Measurements from ENCODE around the gene AVPR2. TPM values are rescaled to one million over a fixed set of nuclear protein-coding genes. Genes with fewer than 3 reads are reported as not detected.

AVPR2 gene
- total RNA-seq, 1 experiment from 2014 or later: not detected

GRCh38 chrX:153929576-153929975, 25.1 kb downstream of the AVPR2 start:
- TF ChIP-seq, protein P1, sequence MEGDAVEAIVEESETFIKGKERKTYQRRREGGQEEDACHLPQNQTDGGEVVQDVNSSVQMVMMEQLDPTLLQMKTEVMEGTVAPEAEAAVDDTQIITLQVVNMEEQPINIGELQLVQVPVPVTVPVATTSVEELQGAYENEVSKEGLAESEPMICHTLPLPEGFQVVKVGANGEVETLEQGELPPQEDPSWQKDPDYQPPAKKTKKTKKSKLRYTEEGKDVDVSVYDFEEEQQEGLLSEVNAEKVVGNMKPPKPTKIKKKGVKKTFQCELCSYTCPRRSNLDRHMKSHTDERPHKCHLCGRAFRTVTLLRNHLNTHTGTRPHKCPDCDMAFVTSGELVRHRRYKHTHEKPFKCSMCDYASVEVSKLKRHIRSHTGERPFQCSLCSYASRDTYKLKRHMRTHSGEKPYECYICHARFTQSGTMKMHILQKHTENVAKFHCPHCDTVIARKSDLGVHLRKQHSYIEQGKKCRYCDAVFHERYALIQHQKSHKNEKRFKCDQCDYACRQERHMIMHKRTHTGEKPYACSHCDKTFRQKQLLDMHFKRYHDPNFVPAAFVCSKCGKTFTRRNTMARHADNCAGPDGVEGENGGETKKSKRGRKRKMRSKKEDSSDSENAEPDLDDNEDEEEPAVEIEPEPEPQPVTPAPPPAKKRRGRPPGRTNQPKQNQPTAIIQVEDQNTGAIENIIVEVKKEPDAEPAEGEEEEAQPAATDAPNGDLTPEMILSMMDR (IDR thresholded peaks at IDR 0.05; ENCODE audit: insufficient read depth in 1 of 2, low read depth in 1 of 2, low read length in 1 of 2, severe bottlenecking in 1 of 2, unreplicated experiment in 1 of 2): no peak
- no peak for DNase-seq
- H3K4me3 Mint-ChIP-seq (ENCODE audit: unreplicated experiment): no peak overlapping the region
- POLR2A ChIA-PET: no interaction called here
- H3K27ac Mint-ChIP-seq (ENCODE audit: unreplicated experiment): no peak overlapping the region
- Histone ChIP-seq H3K27me3 (replicated peaks; ENCODE audit: control insufficient read depth, insufficient read depth, low read length) (no peaks in the 10 kb centered on the region), H3K9me3 (no peaks in the 10 kb centered on the region), H3K4me1 (peaks cover 8% of the 10 kb centered on the region; the same call in 1 of the 2 replicates), H3K36me3 (ENCODE audit: control insufficient read depth, insufficient read depth, low read length) (no peaks in the 10 kb centered on the region), H3K4me3 (ENCODE audit: low read depth, low read length) (no peak overlapping the region)
- H3K9me3 Mint-ChIP-seq (ENCODE audit: unreplicated experiment): no peaks in the 10 kb centered on the region
- no peaks in the 10 kb centered on the region for H3K4me1 Mint-ChIP-seq (ENCODE audit: low read depth, unreplicated experiment)
- intact Hi-C loops (cut with micrococcal nuclease; ENCODE audit: unreplicated experiment): loop anchor here (10.0 kb wide), 1 partner anchor 135 kb away; the partner anchor contains the start of genes IDH3G and SSR4
- BruUV-seq (replicated peaks): no TSS peak
- H3K27me3 Mint-ChIP-seq (ENCODE audit: insufficient read depth, unreplicated experiment): no peaks in the 10 kb centered on the region
- CTCF ChIA-PET: no interaction called here
- peaks cover 36% of the 10 kb centered on the region for H3K36me3 Mint-ChIP-seq (ENCODE audit: insufficient read depth, unreplicated experiment)

DNA sequence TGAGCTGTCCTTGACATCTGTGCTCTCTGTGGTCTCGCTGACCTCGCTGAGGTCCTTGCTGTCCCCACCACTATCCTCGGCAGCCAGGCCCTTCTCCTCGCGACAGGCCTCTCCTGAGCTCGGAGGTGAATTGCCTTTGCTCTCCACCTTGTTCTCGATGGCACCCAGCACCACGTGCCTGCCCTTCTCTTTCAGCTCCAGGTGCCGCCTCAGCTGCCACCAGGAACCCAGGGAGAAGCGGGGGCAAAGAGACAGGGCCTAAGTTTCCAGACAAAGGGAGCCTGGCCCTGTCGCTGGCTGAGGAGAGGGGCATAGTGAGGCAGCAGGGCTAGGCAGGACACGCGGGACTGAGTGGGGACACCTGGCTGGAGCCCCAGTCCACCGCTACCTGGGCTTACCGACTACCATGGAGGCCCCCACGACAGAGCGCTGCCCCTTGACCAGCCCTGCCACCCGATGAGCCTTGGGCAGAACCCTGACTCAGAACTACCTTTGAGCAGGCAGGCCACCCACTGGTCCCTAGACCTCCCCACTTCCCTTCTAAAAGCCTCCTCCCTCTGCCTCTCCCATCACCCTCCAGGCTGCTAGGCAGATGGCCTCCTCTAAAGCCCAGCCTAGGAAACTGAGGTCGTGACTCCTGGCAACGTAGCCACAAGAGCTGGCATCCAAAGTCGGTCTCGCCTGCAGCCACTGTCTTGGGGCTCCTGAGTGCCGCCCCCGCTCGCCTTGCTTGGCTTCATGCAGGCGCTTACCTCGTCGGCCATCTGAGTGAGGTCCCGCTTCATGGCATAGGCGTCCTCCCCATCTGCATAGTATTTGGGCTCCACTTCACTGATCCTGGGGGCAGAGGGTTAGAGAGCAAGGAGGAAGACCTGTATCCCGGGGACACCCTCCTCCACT, 25.8 kb downstream of the AVPR2 start:
- no peaks in the 10 kb centered on the region for H3K27me3 ChIP-seq (replicated peaks; ENCODE audit: control insufficient read depth, insufficient read depth, low read length)
- CTCF ChIA-PET: interaction anchor here (1.0 kb wide), 1 partner anchor 17 kb away, joined by 3 read pairs; no protein-coding TSS in a partner anchor

GRCh38 chrX:153931151-153931550, 26.7 kb downstream of the AVPR2 start:
- no peaks in the 10 kb centered on the region for H3K36me3 ChIP-seq (ENCODE audit: control insufficient read depth, insufficient read depth, low read length)
- intact Hi-C loops (cut with micrococcal nuclease; ENCODE audit: unreplicated experiment): no loop called here
- Mint-ChIP-seq H3K4me1 (ENCODE audit: low read depth, unreplicated experiment) (no peaks in the 10 kb centered on the region), H3K27ac (ENCODE audit: unreplicated experiment) (peak overlapping the region; percentile 30), H3K4me3 (ENCODE audit: unreplicated experiment) (no peak overlapping the region), H3K36me3 (ENCODE audit: insufficient read depth, unreplicated experiment) (peaks cover 36% of the 10 kb centered on the region), H3K9me3 (ENCODE audit: unreplicated experiment) (no peaks in the 10 kb centered on the region), H3K27me3 (ENCODE audit: insufficient read depth, unreplicated experiment) (no peaks in the 10 kb centered on the region)
- H3K27me3 ChIP-seq (replicated peaks; ENCODE audit: control insufficient read depth, insufficient read depth, low read length): no peaks in the 10 kb centered on the region
- BruUV-seq (replicated peaks): no TSS peak
- H3K9me3 ChIP-seq: no peaks in the 10 kb centered on the region
- peaks cover 8% of the 10 kb centered on the region; the same call in 1 of the 2 replicates for H3K4me1 ChIP-seq
- ChIA-PET POLR2A (no interaction called here), CTCF (interaction anchor here (1.0 kb wide), 1 partner anchor 16 kb away, joined by 3 read pairs; no protein-coding TSS in a partner anchor)
- DNase-seq: no peak
- H3K4me3 ChIP-seq (ENCODE audit: low read depth, low read length): no peak overlapping the region
- TF ChIP-seq, protein P1 (IDR thresholded peaks at IDR 0.05; ENCODE audit: insufficient read depth in 1 of 2, low read depth in 1 of 2, low read length in 1 of 2, severe bottlenecking in 1 of 2, unreplicated experiment in 1 of 2): no peak

More for the DNA sequence above, 25.8 kb downstream of the AVPR2 start:
- no peaks in the 10 kb centered on the region for H3K4me1 Mint-ChIP-seq (ENCODE audit: low read depth, unreplicated experiment)
- peaks cover 36% of the 10 kb centered on the region for H3K36me3 Mint-ChIP-seq (ENCODE audit: insufficient read depth, unreplicated experiment)
- H3K36me3 ChIP-seq (ENCODE audit: control insufficient read depth, insufficient read depth, low read length): no peaks in the 10 kb centered on the region
- no peaks in the 10 kb centered on the region for H3K9me3 ChIP-seq
- H3K4me3 ChIP-seq (ENCODE audit: low read depth, low read length): no peak overlapping the region
- DNase-seq: no peak
- H3K9me3 Mint-ChIP-seq (ENCODE audit: unreplicated experiment): no peaks in the 10 kb centered on the region
- intact Hi-C loops (cut with micrococcal nuclease; ENCODE audit: unreplicated experiment): no loop called here
- no peaks in the 10 kb centered on the region for H3K27me3 Mint-ChIP-seq (ENCODE audit: insufficient read depth, unreplicated experiment)
- H3K27ac Mint-ChIP-seq (ENCODE audit: unreplicated experiment): no peak overlapping the region
- H3K4me1 ChIP-seq: peaks cover 8% of the 10 kb centered on the region; the same call in 1 of the 2 replicates
- no TSS peak for BruUV-seq (replicated peaks)
- POLR2A ChIA-PET: no interaction called here
- H3K4me3 Mint-ChIP-seq (ENCODE audit: unreplicated experiment): no peak overlapping the region
- TF ChIP-seq, protein P1 (IDR thresholded peaks at IDR 0.05; ENCODE audit: insufficient read depth in 1 of 2, low read depth in 1 of 2, low read length in 1 of 2, severe bottlenecking in 1 of 2, unreplicated experiment in 1 of 2): no peak

Data from Caco-2 (cell line).